C4-2B (cell line): Measurements from ENCODE around the gene MED22.
"Not testable (repeated sequence)": the region's sequence is repeated elsewhere in the genome, so short reads cannot be mapped to it uniquely, and the experiment has no call there.

Experiments
- H3K27ac ChIP-seq: fragments of 450-650 bp; 2 replicates; pipeline ENCODE4 v1.5.1; 2017
- ZFX ChIP-seq: fragments of 450-650 bp; IDR thresholded peaks from 2 replicates; pipeline ENCODE4 v1.6.1; 2017
- TF ChIP-seq, protein P1 (sequence below): fragments of 450-650 bp; conservative IDR thresholded peaks from 2 replicates; pipeline ENCODE4 v1.5.1; 2017; ENCODE audit warnings: mild to moderate bottlenecking

The MED22 gene

DNA sequence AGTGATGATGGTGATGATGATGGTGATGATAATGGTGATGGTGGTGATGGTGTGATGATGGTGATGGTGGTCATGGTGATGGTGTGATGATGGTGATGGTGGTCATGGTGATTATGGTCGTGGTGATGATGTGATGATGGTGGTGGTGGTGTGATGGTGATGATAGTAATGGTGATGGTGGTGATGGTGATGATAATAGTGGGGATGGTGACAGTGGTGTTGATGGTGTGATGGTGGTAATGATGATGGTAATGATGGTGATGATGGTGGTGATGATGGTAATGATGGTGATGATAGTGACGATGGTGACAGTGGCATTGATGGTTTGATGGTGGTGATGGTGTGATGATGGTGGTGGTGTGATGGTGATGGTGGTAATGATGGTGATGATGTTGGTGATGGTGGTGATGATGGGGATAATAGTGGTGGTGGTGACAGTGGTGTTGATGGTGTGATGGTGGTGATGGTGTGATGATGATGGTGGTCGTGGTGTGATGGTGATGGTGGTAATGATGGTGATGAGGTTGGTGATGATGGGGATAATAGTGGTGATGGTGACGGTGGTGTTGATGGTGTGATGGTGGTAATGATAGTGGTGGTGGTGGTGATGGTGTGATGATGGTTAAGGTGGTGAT is 34.7 kb upstream of the MED22 start:
- TF ChIP-seq ZFX = no peak
- TF ChIP-seq, protein P1, sequence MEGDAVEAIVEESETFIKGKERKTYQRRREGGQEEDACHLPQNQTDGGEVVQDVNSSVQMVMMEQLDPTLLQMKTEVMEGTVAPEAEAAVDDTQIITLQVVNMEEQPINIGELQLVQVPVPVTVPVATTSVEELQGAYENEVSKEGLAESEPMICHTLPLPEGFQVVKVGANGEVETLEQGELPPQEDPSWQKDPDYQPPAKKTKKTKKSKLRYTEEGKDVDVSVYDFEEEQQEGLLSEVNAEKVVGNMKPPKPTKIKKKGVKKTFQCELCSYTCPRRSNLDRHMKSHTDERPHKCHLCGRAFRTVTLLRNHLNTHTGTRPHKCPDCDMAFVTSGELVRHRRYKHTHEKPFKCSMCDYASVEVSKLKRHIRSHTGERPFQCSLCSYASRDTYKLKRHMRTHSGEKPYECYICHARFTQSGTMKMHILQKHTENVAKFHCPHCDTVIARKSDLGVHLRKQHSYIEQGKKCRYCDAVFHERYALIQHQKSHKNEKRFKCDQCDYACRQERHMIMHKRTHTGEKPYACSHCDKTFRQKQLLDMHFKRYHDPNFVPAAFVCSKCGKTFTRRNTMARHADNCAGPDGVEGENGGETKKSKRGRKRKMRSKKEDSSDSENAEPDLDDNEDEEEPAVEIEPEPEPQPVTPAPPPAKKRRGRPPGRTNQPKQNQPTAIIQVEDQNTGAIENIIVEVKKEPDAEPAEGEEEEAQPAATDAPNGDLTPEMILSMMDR = no peak
- H3K27ac ChIP-seq = no peak overlapping the region

DNA sequence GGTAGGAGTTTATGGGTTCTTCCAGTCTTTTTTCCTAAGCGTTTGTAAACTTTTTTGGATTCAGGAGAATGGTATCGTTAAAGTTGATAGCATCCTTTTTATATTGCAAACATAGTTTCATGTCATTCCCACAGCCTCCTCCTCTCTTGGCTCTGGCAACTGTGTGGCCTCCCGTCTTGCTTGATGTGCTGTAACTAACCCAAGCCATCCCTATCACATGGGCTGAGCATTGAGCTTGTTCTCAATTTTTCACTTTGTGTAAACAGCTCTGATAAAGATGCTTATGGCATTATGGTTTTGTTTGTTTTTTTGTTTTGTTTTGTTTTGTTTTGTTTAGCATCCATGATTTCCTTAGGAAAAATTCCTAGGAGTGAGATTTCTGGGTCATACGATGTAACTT is 32.8 kb upstream of the MED22 start:
- H3K27ac ChIP-seq = no peak overlapping the region
- TF ChIP-seq ZFX = no peak
- TF ChIP-seq, protein P1 = no peak

DNA sequence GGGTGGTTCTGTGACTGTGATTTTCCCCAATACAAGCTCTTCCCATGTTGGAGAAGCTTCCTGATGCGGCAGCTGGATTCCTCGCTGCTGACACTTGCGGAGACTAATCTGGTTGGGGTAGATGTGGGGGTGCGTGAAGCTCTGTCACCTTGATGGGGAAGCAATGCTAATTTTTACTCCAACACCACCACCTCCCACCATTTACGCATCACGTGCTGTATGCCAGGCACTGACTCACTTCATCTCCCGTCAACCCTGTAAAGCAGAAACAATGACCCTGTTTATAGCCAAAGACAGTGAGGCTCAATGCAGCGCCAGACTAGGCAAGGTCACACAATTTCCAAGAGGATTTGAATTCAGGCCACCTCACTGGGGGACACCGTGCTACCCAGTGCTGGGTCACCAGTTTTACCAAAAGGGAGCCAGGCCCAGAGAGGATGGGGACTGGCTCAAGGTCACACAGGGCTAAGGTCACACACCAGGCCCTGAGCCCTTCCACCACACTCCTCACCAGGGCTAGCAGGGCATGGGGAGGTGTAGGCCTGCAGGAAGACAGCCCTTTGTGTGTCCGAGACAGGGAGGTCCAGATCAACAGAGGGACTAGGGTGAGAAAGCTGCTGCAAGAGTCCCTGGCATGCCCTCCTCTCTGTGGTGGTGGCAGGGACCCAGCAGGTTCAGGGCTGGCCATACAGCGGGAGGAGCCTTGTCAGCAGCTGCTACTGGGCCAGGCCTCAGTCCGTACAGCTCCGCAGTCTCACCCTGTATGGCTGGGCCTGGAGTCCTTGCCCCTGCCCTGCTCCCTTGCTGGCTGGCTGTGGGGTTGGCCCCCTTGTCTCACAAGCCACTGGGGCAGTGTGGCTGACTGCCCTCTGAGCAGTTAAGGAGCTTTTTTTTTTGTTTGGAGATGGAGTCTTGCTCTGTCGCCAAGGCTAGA is 31.5 kb upstream of the MED22 start:
- TF ChIP-seq, protein P1 = no peak
- TF ChIP-seq ZFX = no peak
- no peak overlapping the region for H3K27ac ChIP-seq

DNA sequence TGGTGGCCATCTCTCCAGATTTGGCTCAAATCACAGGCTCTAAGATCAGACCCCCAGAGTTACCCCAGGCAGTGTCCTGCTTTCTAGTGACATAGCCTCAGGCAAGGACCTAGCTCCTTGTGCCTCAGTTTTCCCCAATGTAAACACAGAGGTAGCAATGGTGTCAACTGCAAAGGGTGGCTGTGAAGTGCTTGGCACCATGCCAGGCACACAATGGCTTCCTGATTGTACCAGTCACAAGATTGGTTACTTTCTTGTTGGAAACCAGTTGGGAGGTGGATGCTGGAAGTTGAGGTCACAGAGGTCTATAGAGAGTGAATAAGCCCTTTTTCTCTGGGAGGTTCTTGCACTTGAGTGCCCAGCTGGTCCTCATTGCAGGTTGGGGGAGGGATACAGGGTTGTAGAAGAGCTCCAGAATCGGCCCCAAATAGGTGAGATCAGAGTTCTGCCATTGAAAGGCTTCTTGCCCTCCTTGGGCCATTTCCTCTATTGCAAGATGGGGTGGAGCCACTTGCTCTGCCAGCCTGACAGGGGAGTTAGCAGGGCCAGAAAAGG is 30.6 kb upstream of the MED22 start:
- TF ChIP-seq, protein P1 = no peak
- TF ChIP-seq ZFX = no peak
- no peak overlapping the region for H3K27ac ChIP-seq

DNA sequence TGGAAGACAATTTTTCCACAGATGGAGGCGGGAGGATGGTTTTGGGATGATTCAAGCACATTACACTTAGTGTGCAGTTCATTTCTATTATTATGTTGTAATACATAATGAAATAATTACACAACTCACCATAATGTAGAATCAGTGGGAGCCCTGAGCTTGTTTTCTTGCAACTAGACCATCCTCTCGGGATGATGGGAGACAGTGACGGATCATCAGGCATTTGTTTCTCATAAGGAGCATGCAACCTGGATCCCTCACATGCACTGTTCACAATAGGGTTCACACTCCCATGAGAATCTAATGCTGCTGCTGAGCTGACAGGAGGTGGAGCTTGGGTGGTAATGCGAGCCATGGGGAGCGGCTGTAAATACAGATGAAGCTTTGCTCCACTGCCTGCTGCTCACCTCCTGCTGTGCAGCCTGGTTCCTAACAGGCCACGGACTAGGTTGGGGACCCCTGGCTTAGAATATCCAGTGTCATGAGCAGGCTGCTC is 29.8 kb upstream of the MED22 start:
- no peak overlapping the region for H3K27ac ChIP-seq
- TF ChIP-seq ZFX = no peak
- TF ChIP-seq, protein P1 = no peak

DNA sequence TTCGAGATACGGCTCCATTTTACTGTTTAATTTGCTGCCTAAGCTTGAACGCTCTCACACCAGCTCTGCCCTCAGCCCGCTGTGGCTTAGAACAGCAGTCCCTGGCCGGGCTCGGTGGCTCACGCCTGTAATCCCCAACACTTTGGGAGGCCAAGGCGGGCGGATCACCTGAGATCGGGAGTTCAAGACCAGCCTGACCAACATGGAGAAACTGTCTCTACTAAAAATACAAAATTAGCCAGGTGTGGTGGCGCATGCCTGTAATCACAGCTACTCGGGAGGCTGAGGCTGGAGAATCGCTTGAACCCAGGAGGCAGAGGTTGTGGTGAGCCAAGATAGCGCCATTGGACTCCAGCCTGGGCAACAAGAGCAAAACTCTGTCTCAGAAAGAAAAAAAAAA is 29.3 kb upstream of the MED22 start:
- H3K27ac ChIP-seq = not testable (repeated sequence)

DNA sequence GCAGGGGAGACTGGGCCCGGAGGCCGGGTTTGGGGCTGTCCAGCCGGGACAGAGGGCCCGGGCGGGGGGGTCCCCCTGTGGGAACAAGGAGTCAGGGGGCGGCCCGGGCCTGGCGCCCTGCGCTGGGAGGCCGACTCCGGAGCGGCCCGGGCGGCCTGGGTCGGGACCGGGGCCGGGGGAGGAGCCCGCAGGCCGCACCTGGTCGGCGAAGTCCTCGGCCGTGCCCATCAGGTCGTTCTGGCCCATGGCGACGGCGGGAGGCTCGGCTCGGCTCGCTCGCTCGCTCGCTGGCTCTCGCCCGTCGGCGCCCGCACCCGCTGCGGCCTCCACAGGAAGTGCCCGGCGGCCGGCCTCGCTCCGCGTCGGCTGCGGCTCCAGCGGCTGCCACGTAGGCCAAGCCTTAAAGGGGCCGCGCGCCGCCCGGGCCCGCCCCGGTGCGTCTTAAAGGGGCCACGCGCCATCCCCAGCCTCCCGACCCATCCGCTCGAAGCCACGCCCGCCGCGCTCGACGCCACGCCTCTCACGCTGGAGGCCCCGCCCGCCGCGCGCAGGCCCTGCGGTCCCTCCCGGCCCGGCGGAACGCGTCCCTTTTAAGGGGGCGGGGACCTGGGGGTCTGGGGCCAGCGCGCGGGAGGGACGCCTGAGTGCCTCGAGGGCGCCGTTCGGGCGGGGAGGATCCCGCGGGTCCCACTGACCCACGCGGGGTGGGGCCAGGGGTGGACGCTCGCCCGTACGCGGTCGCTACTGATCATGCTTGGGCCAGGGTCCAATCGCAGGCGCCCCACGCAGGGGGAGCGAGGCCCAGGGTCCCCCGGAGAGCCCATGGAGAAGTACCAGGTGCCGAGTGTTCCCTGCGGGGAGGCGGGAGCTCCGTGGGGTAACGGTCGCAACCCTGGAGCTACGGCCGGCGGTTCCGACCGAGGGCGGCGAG is 28.1 kb upstream of the MED22 start, which contains the start of the genes STKLD1 and SURF4:
TSS of gene STKLD1 (plus strand) at position 643 of the 931 bp plus-strand sequence. CDS start at position 751, 108 bp downstream.
TSS of gene SURF4 (minus strand) at position 337 of the 931 bp plus-strand sequence. CDS start at position 246, 91 bp downstream.
- peak; percentile 97 for TF ChIP-seq ZFX
- TF ChIP-seq, protein P1 = no peak
- H3K27ac ChIP-seq = peak within 1 kb of the TSS; percentile 94
